Left ventricle myocardium inferior (tissue), 1 donor: ENCODE data around the gene ADAMTS8. TPM values are rescaled to one million over a fixed set of nuclear protein-coding genes. Genes with fewer than 3 reads are reported as not detected.

Experiments
- DNase-seq: peaks from one replicate; pipeline ENCODE4 v3.0.0-alpha.2; 2020
- H3K27ac ChIP-seq: fragments of 200-600 bp; replicated peaks from 2 replicates; pipeline ENCODE4 v1.8.0; 2021
- H3K27me3 ChIP-seq: fragments of 200-600 bp; 2 replicates; pipeline ENCODE4 v1.8.0; 2021; ENCODE audit warnings: low read depth
- H3K36me3 ChIP-seq: fragments of 200-600 bp; 2 replicates; pipeline ENCODE4 v1.8.0; 2021
- H3K4me1 ChIP-seq: fragments of 200-600 bp; 2 replicates; pipeline ENCODE4 v1.8.0; 2021
- H3K4me3 ChIP-seq: fragments of 200-600 bp; 2 replicates; pipeline ENCODE4 v1.8.0; 2021; ENCODE audit warnings: mild to moderate bottlenecking, moderate library complexity
- H3K9me3 ChIP-seq: fragments of 200-600 bp; replicated peaks from 2 replicates; pipeline ENCODE4 v1.8.0; 2021
- CTCF ChIP-seq: fragments of 200-600 bp; IDR thresholded peaks from 2 replicates; pipeline ENCODE4 v1.8.0; 2021; ENCODE audit warnings: antibody characterized with exemption, mild to moderate bottlenecking, borderline replicate concordance
- intact Hi-C: fragments of 100-400 bp; cut with micrococcal nuclease; formaldehyde crosslinking; loops from one replicate; pipeline ENCODE4 v1.11.0; 2022
- total RNA-seq: library from RNA; stranded (reverse); fragmentation: NEBNext Ultra II Directional; extraction: Animal tissue kit (Norgen Biotek cat#: 25700); gene quantifications from one replicate; pipeline ENCODE4 v1.2.1, GENCODE V29; 2021
- donor health status: DM: no; HTN: yes; CAD: no; lungs with severe emphysema.

Gene ADAMTS8
- total RNA-seq, 1 donor from 2014 or later, result 0.85 TPM

GRCh38 chr11:130429120-130429681 lies 792 bp upstream of the ADAMTS8 start:
- H3K9me3 ChIP-seq, result no peaks in the 10 kb centered on the region
- H3K4me3 ChIP-seq, result peak overlapping the region; percentile 60
- H3K27me3 ChIP-seq, result peaks cover 66% of the 10 kb centered on the region
- intact Hi-C loops, result loop anchor here (10.0 kb wide), 1 partner anchor 214 kb away; no protein-coding TSS in a partner anchor
- no peak overlapping the region for H3K27ac ChIP-seq
- TF ChIP-seq CTCF, result no peak
- DNase-seq, result no peak
- peaks cover 24% of the 10 kb centered on the region for H3K4me1 ChIP-seq
- H3K36me3 ChIP-seq, result no peaks in the 10 kb centered on the region

- Histone ChIP-seq H3K4me3 (peak overlapping the region; percentile 60), H3K27ac (no peak overlapping the region), H3K9me3 (no peaks in the 10 kb centered on the region), H3K27me3 (peaks cover 69% of the 10 kb centered on the region), H3K4me1 (peaks cover 22% of the 10 kb centered on the region), H3K36me3 (no peaks in the 10 kb centered on the region)
- DNase-seq, result peak; percentile 24
- intact Hi-C loops, result loop anchor here (10.0 kb wide), 1 partner anchor 213 kb away; no protein-coding TSS in a partner anchor
- TF ChIP-seq CTCF, result peak; percentile 31
These were observed 661 bp downstream of the ADAMTS8 start for GRCh38 chr11:130427581-130428315.

- H3K4me1 ChIP-seq, result peaks cover 22% of the 10 kb centered on the region
- peaks cover 69% of the 10 kb centered on the region for H3K27me3 ChIP-seq
- TF ChIP-seq CTCF, result no peak
- H3K36me3 ChIP-seq, result no peaks in the 10 kb centered on the region
- intact Hi-C loops, result loop anchor here (10.0 kb wide), 1 partner anchor 212 kb away; no protein-coding TSS in a partner anchor
- H3K9me3 ChIP-seq, result no peaks in the 10 kb centered on the region
- DNase-seq, result no peak
- H3K4me3 ChIP-seq, result peak overlapping the region; percentile 60
- H3K27ac ChIP-seq, result no peak overlapping the region
These were observed 1.5 kb downstream of the ADAMTS8 start for GRCh38 chr11:130426837-130427341.

- no peak overlapping the region for H3K4me3 ChIP-seq
- H3K27ac ChIP-seq, result no peak overlapping the region
- peaks cover 69% of the 10 kb centered on the region for H3K27me3 ChIP-seq
- no peak for TF ChIP-seq CTCF
- no peaks in the 10 kb centered on the region for H3K9me3 ChIP-seq
- DNase-seq, result no peak
- H3K36me3 ChIP-seq, result no peaks in the 10 kb centered on the region
- intact Hi-C loops, result loop anchor here (10.0 kb wide), 1 partner anchor 212 kb away; no protein-coding TSS in a partner anchor
- H3K4me1 ChIP-seq, result peaks cover 22% of the 10 kb centered on the region
These were observed 2.1 kb downstream of the ADAMTS8 start for GRCh38 chr11:130426223-130426836.

GRCh38 chr11:130425156-130425555 lies 3.3 kb downstream of the ADAMTS8 start:
- Histone ChIP-seq H3K4me3 (no peak overlapping the region), H3K27ac (no peak overlapping the region), H3K4me1 (peaks cover 34% of the 10 kb centered on the region), H3K27me3 (peaks cover 61% of the 10 kb centered on the region), H3K36me3 (no peaks in the 10 kb centered on the region), H3K9me3 (no peaks in the 10 kb centered on the region)
- no peak for DNase-seq
- TF ChIP-seq CTCF, result no peak
- intact Hi-C loops, result loop anchor here (10.0 kb wide), 1 partner anchor 210 kb away; no protein-coding TSS in a partner anchor
